ENCODE results near the gene TMEM123. TPM values are rescaled to one million over a fixed set of nuclear protein-coding genes. Genes with fewer than 3 reads are reported as not detected.

TMEM123 gene
- total RNA-seq, 1 donor from 2014 or later: 248 TPM

GRCh38 chr11:102400603-102401002 lies 52.0 kb downstream of the TMEM123 start:
- no peaks in the 10 kb centered on the region for H3K4me1 Mint-ChIP-seq (ENCODE audit: low read depth)
- H3K36me3 Mint-ChIP-seq (ENCODE audit: insufficient read depth): peaks cover 29% of the 10 kb centered on the region
- no peak overlapping the region for H3K27ac Mint-ChIP-seq
- no peak overlapping the region for H3K4me3 Mint-ChIP-seq (ENCODE audit: low read depth)
- no peaks in the 10 kb centered on the region for H3K9me3 Mint-ChIP-seq (ENCODE audit: low read depth)
- TF ChIP-seq, protein P1, sequence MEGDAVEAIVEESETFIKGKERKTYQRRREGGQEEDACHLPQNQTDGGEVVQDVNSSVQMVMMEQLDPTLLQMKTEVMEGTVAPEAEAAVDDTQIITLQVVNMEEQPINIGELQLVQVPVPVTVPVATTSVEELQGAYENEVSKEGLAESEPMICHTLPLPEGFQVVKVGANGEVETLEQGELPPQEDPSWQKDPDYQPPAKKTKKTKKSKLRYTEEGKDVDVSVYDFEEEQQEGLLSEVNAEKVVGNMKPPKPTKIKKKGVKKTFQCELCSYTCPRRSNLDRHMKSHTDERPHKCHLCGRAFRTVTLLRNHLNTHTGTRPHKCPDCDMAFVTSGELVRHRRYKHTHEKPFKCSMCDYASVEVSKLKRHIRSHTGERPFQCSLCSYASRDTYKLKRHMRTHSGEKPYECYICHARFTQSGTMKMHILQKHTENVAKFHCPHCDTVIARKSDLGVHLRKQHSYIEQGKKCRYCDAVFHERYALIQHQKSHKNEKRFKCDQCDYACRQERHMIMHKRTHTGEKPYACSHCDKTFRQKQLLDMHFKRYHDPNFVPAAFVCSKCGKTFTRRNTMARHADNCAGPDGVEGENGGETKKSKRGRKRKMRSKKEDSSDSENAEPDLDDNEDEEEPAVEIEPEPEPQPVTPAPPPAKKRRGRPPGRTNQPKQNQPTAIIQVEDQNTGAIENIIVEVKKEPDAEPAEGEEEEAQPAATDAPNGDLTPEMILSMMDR (IDR thresholded peaks at IDR 0.05; ENCODE audit: unreplicated experiment): no peak
- H3K27me3 Mint-ChIP-seq: no peaks in the 10 kb centered on the region
- no peak for DNase-seq (ENCODE audit: low spot score, unreplicated experiment)

DNA sequence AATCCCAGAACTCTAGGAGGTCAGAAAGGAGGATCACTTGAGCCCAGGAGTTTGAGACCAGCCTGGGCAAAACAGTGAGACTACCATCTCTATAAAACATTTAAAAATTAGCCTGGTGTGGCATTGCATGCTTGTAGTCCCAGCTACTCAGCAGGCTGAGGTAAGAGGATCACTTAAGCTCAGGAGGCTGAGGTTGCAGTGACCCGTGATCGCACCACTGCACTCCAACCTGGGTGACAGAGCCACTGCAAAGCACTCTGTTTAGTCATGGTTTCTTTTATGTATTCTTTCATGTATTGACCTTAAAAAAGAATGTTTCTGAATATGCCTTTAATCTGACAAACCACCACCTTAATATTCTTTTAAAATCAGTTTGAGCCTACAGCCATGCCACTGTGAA lies 53.4 kb downstream of the TMEM123 start:
- TF ChIP-seq, protein P1 (IDR thresholded peaks at IDR 0.05; ENCODE audit: unreplicated experiment): no peak
- no peak for DNase-seq (ENCODE audit: low spot score, unreplicated experiment)
- no peaks in the 10 kb centered on the region for H3K27me3 Mint-ChIP-seq
- H3K9me3 Mint-ChIP-seq (ENCODE audit: low read depth): no peaks in the 10 kb centered on the region
- H3K27ac Mint-ChIP-seq: no peak overlapping the region
- peaks cover 26% of the 10 kb centered on the region for H3K36me3 Mint-ChIP-seq (ENCODE audit: insufficient read depth)
- no peak overlapping the region for H3K4me3 Mint-ChIP-seq (ENCODE audit: low read depth)
- no peaks in the 10 kb centered on the region for H3K4me1 Mint-ChIP-seq (ENCODE audit: low read depth)

DNA sequence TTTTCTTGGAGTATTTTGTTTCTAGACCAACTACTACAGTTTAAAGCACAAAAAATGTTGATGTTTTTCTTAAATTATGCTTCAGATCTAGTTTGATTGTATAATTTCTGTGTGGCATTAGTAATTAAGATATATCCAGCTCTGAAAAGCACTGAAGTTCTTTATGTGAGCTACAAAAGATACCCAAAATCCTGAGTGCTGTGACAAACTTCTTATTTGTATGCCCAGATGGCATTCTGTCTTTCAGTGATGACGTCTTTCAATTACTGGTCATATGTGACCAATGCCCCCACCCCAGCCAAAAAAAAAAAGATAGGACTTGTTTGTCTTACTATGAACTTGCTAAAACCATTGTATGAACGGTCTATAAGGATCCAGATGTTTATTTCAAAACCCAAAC lies 54.3 kb downstream of the TMEM123 start:
- H3K36me3 Mint-ChIP-seq (ENCODE audit: insufficient read depth): peaks cover 24% of the 10 kb centered on the region
- H3K9me3 Mint-ChIP-seq (ENCODE audit: low read depth): no peaks in the 10 kb centered on the region
- DNase-seq (ENCODE audit: low spot score, unreplicated experiment): no peak
- TF ChIP-seq, protein P1 (IDR thresholded peaks at IDR 0.05; ENCODE audit: unreplicated experiment): no peak
- no peaks in the 10 kb centered on the region for H3K4me1 Mint-ChIP-seq (ENCODE audit: low read depth)
- peak overlapping the region; percentile 21 for H3K27ac Mint-ChIP-seq
- no peaks in the 10 kb centered on the region for H3K27me3 Mint-ChIP-seq
- no peak overlapping the region for H3K4me3 Mint-ChIP-seq (ENCODE audit: low read depth)

GRCh38 chr11:102396708-102397563 lies 55.6 kb downstream of the TMEM123 start:
- Mint-ChIP-seq H3K9me3 (ENCODE audit: low read depth) (no peaks in the 10 kb centered on the region), H3K4me3 (ENCODE audit: low read depth) (no peak overlapping the region), H3K36me3 (ENCODE audit: insufficient read depth) (peaks cover 23% of the 10 kb centered on the region), H3K4me1 (ENCODE audit: low read depth) (no peaks in the 10 kb centered on the region), H3K27me3 (no peaks in the 10 kb centered on the region), H3K27ac (peak overlapping the region; percentile 86)
- TF ChIP-seq, protein P1 (IDR thresholded peaks at IDR 0.05; ENCODE audit: unreplicated experiment): no peak
- no peak for DNase-seq (ENCODE audit: low spot score, unreplicated experiment)

- DNase-seq (ENCODE audit: low spot score, unreplicated experiment): no peak
- no peak overlapping the region for H3K4me3 Mint-ChIP-seq (ENCODE audit: low read depth)
- TF ChIP-seq, protein P1 (IDR thresholded peaks at IDR 0.05; ENCODE audit: unreplicated experiment): no peak
- H3K4me1 Mint-ChIP-seq (ENCODE audit: low read depth): no peaks in the 10 kb centered on the region
- no peaks in the 10 kb centered on the region for H3K9me3 Mint-ChIP-seq (ENCODE audit: low read depth)
- H3K27me3 Mint-ChIP-seq: no peaks in the 10 kb centered on the region
- H3K27ac Mint-ChIP-seq: peak overlapping the region; percentile 56
- peaks cover 17% of the 10 kb centered on the region for H3K36me3 Mint-ChIP-seq (ENCODE audit: insufficient read depth)
Measured at GRCh38 chr11:102395720-102396393, 56.7 kb downstream of the TMEM123 start.
